ENCODE measurements around the gene DDX39B. TPM values are rescaled to one million over a fixed set of nuclear protein-coding genes. Genes with fewer than 3 reads are reported as not detected.
A peak's percentile ranks its signal among the peaks of the same experiment; 100 is the strongest.

Gene DDX39B
- total and polyA plus RNA-seq, 9 of the 15 experiments (the other 6 are each of a cell fraction or from before 2014, with no cell fraction given) = 479 to 869 (median 592) TPM

DNA sequence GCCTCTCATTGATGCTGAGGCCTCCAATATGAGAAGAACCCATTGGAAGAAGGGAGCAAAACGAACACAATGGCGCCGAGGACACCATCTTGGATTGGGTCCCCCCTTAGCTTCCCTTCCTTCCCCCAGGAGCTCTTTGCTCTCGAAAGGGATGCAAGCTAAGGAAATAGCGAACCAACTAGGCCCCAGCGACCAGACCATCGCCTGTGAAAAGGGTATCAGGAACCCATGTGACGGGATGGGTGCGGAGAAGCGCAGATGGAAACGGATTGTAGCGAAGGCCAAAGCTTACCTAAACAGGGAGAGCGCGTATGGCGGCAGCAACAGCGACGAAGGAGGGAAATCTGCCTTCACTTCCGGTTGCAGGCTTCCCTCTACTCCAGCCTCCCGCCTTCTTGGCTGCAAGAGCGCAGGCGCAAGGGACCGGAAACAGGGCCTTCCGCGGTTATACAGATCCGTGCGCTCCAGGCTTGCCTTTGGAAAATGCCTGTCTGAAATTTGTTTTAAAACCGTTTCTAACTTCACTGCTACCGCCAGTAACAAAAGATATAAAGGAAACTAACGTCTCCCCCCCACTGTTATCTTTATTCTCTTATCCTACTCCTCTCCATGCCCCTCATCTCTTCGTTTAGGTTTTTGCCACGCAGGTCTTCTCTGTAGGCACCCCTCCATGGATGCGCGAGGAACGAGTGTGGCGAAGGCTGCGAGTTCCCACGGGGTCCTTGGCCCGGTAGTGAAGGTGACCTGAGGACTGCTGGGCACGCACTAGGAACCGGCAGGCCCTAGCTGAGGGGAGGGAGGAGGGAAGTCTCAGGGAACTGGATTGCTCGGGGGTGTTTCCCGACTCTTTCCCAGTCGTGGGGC, at the start of gene DDX39B (continued):
- TF ChIP-seq, protein P1, sequence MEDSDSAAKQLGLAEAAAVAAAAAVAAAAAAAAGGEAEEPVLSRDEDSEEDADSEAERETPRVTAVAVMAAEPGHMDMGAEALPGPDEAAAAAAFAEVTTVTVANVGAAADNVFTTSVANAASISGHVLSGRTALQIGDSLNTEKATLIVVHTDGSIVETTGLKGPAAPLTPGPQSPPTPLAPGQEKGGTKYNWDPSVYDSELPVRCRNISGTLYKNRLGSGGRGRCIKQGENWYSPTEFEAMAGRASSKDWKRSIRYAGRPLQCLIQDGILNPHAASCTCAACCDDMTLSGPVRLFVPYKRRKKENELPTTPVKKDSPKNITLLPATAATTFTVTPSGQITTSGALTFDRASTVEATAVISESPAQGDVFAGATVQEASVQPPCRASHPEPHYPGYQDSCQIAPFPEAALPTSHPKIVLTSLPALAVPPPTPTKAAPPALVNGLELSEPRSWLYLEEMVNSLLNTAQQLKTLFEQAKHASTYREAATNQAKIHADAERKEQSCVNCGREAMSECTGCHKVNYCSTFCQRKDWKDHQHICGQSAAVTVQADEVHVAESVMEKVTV (CRISPR knock-in tag; IDR thresholded peaks at IDR 0.05) = peak; percentile 5; the same call in 1 of the 2 replicates
- TF ChIP-seq PURB (CRISPR knock-in tag; IDR thresholded peaks at IDR 0.05; ENCODE audit: low read depth) = no peak
- no peak for TF ChIP-seq PTTG1 (tag; IDR thresholded peaks at IDR 0.05; ENCODE audit: low read depth)
- TF ChIP-seq, protein P2, sequence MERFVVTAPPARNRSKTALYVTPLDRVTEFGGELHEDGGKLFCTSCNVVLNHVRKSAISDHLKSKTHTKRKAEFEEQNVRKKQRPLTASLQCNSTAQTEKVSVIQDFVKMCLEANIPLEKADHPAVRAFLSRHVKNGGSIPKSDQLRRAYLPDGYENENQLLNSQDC (CRISPR knock-in tag; IDR thresholded peaks at IDR 0.05) = no peak; the same call in 1 of the 2 replicates
- TF ChIP-seq MTA3 (IDR thresholded peaks at IDR 0.05; ENCODE audit: borderline replicate concordance) = peak; percentile 93
- TF ChIP-seq ZNF384 (IDR thresholded peaks at IDR 0.05; ENCODE audit: low read depth, low read length) = no peak
- TF ChIP-seq ZFP30 (CRISPR knock-in tag; IDR thresholded peaks at IDR 0.05; ENCODE audit: borderline replicate concordance) = 0 out of 2 replicates have a peak, but pooled peaks have one; percentile 54
- no peak for TF ChIP-seq ZNF561 (CRISPR knock-in tag; conservative IDR thresholded peaks at IDR 0.05)
- TF ChIP-seq E2F3 (CRISPR knock-in tag; IDR thresholded peaks at IDR 0.05) = peak; percentile 97
- TF ChIP-seq HDAC3 (IDR thresholded peaks at IDR 0.05; ENCODE audit: borderline replicate concordance, partially characterized antibody) = peak; percentile 56
- TF ChIP-seq, protein P3, sequence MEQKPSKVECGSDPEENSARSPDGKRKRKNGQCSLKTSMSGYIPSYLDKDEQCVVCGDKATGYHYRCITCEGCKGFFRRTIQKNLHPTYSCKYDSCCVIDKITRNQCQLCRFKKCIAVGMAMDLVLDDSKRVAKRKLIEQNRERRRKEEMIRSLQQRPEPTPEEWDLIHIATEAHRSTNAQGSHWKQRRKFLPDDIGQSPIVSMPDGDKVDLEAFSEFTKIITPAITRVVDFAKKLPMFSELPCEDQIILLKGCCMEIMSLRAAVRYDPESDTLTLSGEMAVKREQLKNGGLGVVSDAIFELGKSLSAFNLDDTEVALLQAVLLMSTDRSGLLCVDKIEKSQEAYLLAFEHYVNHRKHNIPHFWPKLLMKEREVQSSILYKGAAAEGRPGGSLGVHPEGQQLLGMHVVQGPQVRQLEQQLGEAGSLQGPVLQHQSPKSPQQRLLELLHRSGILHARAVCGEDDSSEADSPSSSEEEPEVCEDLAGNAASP (IDR thresholded peaks at IDR 0.05) = peak; percentile 66
- TF ChIP-seq THRAP3 (IDR thresholded peaks at IDR 0.05; ENCODE audit: borderline replicate concordance) = peak; percentile 88
- TF ChIP-seq TFAM (CRISPR knock-in tag; conservative IDR thresholded peaks at IDR 0.05) = no peak
- peak; percentile 62 for TF ChIP-seq TRIM28 (IDR thresholded peaks at IDR 0.05)
- no peak for TF ChIP-seq ZNF133 (CRISPR knock-in tag; IDR thresholded peaks at IDR 0.05)
- TF ChIP-seq, protein P4, sequence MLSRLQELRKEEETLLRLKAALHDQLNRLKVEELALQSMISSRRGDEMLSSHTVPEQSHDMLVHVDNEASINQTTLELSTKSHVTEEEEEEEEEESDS (CRISPR knock-in tag; IDR thresholded peaks at IDR 0.05) = no peak
- TF ChIP-seq ZNF239 (CRISPR knock-in tag; IDR thresholded peaks at IDR 0.05) = no peak; the same call in 1 of the 2 replicates
- TF ChIP-seq ZNF785 (CRISPR knock-in tag; IDR thresholded peaks at IDR 0.05) = no peak
- 0 out of 4 replicates have a peak, but pooled peaks of 1 of the 2 experiments have one; percentile 9 for TF ChIP-seq KDM1A (IDR thresholded peaks at IDR 0.05)
- peak; percentile 29; the same call in 1 of the 2 replicates for TF ChIP-seq FOXJ2 (tag; IDR thresholded peaks at IDR 0.05)
- peak; percentile 89 for TF ChIP-seq ZSCAN29 (IDR thresholded peaks at IDR 0.05)
- TF ChIP-seq, protein P5, sequence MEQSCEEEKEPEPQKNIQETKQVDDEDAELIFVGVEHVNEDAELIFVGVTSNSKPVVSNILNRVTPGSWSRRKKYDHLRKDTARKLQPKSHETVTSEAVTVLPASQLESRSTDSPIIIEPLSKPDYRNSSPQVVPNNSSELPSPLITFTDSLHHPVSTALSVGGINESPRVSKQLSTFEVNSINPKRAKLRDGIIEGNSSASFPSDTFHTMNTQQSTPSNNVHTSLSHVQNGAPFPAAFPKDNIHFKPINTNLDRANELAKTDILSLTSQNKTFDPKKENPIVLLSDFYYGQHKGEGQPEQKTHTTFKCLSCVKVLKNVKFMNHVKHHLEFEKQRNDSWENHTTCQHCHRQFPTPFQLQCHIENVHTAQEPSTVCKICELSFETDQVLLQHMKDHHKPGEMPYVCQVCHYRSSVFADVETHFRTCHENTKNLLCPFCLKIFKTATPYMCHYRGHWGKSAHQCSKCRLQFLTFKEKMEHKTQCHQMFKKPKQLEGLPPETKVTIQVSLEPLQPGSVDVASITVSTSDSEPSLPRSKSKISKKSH (CRISPR knock-in tag; IDR thresholded peaks at IDR 0.05) = no peak
- TF ChIP-seq NCOA2 (IDR thresholded peaks at IDR 0.05; ENCODE audit: partially characterized antibody in 2 of 2) = peak in 1 of 2 experiments; percentile 99
- TF ChIP-seq SETDB1 (IDR thresholded peaks at IDR 0.05; ENCODE audit: low read length) = no peak
- TF ChIP-seq RFX5 (IDR thresholded peaks at IDR 0.05; ENCODE audit: low read depth, low read length) = no peak
